HG03442 (cell line): Measurements from ENCODE around the gene HIPK3.
A peak's percentile ranks its signal among the peaks of the same experiment; 100 is the strongest.
"Not testable (repeated sequence)": the region's sequence is repeated elsewhere in the genome, so short reads cannot be mapped to it uniquely, and the experiment has no call there.

Source experiments
- ATAC-seq: cut with Tn5 transposase; IDR thresholded peaks from one replicate; pipeline ENCODE4 v1.9.1; 2021; ENCODE audit warnings: mild to moderate bottlenecking, moderate library complexity; ENCODE audit not compliant: unreplicated experiment

HIPK3 gene

DNA sequence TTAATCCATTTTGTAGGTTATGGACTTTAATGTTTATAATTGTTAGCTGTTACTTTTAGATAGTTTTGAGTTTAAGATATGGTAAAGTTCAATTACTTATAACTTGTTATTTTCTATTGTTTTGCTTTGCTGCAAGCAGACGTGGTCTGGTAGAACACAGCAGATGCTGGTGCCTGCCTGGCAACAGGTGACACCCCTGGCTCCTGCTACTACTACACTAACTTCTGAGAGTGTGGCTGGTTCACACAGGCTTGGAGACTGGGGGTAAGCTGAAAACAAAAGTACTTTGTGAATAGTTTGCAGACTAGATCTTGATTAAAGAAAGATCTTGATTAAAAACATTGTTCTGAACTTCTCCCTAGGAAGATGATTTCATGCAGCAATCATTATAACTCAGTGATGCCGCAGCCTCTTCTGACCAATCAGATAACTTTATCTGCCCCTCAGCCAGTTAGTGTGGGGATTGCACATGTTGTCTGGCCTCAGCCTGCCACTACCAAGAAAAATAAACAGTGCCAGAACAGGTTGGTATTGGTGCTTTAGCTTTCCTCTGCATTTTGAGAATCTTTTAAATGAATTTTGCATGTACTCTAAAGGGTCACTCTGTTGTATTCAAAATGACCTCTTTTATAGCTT is 90.4 kb downstream of the HIPK3 start:
- peak; percentile 84 for ATAC-seq

DNA sequence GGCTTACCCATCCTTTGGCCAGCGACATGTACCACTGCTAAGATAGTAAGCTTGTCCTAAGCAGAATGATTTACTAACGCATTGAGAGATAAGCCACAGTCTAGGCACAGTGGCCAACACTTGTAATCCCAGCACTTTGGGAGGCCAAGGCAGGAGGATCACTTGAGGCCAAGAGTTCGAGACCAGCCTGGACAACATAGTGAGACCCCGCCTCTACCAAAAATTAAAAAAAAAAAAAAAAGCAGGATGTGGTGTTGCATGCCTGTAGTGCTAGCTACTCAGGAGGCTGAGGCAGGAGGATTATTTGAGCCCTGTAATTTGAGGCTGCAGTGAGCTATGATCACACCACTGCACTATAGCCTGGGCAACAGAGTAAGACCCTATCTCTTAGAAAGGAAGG is 93.1 kb downstream of the HIPK3 start:
- no peak for ATAC-seq

DNA sequence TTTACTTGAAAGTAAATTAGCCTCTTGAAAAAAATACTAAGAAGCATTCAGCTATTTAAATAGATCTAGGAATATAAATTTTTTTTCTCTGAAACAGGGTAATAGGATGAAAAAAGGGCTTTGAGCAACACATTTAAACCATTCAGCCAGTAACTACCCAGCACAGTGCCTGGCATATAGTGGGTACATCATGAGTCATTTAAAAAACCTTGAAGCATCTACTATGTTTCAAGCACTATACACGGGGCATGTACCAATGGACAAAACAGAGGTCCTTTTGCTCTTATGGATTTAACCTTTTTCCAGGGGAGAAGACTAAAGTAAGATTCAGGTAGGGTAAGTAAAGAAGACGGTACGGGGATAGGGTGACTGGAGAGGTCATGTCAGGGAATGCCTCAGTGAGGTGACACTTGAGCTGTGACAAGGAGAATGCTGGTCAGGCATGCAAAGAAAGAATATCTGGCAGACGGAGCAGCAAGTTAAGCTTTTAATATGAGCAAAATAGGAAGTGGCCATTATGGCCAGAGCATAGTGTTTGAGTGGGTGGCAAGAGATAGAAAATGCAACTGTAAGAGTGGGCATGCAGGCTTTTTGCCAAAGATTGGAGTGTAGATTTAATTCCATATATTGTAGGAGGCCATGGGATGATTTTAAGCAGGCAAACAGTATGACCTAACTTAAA is 101.1 kb downstream of the HIPK3 start:
- ATAC-seq: no peak

DNA sequence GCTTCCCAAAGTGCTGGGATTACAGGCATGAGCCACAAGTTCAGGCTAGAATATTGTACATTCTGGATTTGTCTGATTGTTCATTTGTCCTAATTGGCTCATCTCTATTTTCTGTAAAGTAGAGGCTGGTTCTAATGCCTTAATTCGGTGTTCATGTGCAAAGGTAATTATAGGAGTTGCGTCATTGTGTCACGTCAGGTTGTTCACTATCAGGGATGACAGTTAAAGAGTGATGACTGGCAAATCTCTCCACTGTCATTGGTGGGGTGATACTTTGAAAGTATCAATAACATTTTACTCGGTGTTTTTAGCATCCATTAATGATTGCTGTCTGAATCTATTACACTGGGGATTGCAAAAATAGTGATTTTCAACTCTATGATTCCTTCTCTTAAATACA is 103.5 kb downstream of the HIPK3 start:
- ATAC-seq: no peak

DNA sequence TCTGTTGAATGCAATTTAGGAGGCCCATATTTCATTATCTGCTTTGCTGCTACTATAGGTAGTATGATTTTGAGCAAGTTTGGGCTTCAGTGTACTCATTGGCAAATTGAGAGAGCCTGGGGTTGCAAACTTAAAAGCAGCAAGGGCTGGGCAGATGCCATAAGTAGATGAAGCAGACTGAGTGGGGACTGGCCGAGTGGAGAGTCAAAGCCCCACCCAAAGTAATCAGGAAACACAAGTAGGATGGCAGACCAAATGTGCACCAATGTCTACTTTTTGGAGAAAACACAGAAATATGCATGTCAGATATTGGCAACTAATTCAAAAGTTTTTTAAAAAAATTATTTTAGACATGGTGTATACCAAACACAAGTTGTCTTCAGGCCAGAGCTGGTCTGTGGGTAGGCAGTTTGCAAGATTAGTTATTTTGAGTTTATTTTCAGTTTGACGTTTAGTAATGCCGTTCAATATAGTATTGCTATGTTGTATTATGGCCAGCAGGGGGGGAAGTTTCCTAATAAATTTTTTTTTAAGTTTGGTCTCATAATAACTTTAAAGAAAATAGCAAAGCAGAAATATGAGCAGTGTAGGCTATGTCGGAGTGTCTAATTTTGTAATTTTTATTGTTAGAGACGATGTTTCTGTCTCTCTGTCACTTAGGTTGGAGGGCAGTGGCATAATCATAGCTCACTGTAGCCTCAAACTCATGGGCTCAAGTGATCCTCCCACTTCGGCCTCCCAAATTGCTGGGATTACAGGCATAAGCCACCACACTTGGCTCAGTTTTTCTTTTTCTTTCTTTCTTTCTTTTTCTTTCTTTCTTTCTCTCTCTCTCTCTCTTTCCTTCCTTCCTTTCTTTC is 105.1 kb downstream of the HIPK3 start:
- ATAC-seq: no peak

DNA sequence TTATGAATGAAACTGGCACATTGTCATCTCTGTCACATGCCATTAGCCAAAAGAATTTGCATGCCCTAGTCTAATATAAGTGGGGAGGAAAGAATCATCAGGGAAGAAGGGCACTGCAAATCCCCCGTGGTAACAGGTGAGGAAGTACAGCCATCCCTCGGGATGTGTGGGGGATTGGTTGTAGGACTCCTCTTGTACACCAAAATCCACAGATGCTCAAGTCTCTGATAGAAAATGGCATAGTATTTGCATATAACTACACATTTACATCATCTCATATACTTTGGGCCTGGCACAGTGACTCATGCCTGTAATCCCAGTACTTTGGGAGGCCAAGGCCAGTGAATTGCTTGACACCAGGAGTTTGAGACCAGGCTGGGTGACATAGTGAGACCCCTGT is 109.7 kb downstream of the HIPK3 start:
- ATAC-seq: no peak

DNA sequence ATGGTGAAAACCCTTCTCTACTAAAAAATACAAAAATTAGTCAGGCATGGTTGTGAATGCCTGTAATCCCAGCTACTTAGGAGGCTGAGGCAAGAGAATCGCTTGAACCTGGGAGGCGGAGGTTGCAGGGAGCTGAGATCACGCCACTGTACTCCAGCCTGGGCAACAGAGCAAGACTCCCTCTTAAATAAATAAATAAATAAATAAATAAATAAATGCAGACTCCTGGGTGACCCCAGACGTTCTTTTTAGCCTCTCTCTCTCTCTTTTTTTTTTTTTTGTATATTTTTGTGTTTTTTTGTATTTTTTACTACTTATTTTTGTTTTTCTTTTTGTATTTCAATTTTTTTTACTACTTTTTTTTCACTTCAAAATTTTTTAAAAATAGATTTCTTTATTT is 111.3 kb downstream of the HIPK3 start:
- not testable (repeated sequence) for ATAC-seq

DNA sequence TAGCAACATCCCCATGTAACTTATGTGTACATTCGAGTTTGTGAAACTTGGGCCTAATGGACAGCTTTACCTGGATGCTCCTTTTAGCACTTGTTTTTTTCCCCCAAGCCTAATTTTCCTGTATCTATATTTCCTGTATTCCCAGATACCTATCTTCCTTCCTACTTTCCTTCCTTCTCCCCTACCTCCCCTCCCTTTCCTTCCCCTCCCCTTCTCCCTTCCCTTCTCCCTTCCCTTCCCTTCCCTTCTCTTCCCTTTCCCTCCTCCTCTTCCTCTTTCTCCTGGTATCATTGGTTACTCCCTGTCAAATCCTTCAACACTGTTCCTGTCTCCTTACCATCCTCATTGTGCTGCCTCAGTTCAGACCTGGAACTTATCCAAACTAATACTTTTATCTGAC is 111.8 kb downstream of the HIPK3 start:
- no peak for ATAC-seq

DNA sequence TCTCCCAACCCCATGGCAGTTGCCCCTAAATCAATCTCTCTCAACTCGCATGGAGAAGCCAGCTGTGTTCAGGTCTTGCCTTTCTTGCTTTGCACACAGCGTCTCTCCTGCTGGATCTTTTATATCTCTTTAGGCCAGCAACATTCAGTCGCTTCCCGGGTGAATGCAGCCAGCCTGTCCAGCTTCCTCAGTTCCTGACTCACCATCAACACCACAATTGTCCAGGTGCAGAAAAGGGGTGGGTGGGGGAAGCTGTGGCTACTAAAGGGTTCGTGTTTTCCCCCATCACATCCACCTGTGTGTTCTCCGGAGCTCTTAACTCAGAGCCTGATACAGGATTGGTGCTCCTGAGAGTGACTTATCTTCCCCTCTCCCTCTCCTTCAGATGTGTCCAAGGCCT is 116.5 kb downstream of the HIPK3 start:
- no peak for ATAC-seq

DNA sequence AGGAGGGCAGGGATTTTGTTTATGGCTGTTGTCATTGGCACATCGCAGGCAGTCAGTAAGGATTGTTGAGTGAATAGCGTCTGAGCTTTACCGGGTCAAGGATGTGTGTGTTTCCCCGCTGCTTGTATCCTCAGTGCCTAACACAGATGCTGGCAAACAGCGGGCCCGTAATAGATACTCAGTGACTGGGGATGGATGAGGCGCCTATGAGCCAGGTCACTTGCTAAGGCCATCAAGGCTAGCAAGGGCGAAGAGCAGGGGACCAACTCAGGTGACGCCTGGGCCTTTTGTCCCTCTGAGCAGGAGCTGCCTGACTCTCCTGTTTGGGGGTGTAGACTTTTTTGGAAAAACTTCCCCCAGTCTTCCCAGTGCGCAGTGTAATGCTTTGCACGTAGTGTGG is 118.1 kb downstream of the HIPK3 start:
- ATAC-seq: no peak

DNA sequence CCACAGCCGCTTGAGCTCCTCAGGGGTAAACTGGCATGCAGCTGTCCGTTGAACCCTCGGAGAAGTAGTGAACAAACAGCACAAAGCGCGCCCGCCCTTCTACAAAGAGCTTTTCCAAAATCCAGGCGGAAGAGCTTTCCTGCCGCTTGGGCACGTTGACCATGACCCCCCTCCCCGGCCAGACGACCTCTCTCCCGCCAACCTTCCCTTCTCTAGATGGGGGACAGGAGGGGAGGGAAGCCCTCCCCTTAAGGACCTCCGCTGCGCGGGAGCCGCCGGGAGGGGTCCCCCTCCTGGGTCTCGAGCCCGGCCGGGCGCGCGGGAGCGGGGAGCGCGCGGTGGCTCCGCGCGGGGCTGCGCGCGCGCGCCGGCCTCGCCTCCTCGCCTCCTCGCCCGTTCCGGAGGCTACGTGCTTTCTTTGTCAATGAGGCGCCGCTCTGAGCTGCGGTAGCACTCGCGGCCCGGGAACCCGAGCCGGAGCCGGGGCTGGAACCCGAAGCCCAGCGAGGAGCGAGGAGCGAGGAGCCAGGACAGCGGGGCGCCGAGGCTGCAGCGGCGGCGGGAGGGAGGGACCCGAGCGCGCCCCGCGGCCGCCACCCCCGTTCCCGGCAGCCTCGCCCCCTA is 118.6 kb downstream of the HIPK3 start, which contains the start of gene KIAA1549L:
Gene KIAA1549L, plus strand, starts transcription at position 421 of the 624 bp plus-strand sequence.
- no peak for ATAC-seq

DNA sequence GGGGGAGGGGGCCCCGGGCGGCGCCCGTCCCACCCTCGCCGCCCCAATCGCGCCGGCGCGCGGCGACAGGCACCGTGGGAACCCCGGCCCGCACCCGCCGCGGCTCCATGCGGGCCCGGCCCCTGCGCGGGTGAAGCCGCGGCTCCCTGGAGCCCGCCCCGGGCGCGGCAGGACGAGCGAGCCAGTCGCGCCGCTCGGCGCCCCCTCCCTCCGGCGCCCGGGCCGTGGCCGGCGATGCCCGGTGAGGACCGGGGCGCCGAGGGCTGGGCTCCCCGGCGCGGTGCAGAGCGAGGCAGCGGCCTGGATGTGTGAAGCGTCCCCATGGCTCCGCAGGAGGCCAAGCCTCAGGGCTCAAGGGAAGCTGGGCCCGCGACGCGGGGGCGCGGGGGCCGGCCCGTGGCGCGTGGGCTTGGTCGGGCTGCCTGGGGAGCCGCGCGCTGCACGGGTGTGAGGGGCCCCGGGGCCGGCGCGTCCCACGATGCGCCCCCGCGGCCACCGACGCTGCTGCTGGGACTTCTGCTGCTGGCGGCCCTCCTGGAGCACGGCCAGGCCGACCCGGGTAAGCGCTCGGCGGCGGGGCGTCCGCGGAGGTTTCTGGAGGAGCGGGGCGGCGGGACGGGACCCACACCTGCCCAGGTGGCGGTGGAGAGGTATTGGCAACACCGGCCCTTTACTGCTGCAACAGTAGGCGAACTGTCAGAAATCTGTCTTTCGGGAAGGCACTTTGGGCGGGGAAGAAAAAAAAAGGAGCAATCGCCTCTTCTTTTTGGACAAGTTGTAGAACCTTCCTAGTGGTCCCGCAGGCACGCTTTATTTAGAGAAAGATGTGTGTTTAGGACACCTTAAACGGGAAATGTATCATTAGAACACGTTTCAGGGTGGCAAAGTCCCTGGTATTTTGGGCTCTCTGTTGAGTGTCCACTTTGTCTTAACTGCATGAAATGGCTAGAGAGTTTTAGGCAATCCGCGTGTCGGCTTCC is 119.4 kb downstream of the HIPK3 start:
- ATAC-seq: no peak

DNA sequence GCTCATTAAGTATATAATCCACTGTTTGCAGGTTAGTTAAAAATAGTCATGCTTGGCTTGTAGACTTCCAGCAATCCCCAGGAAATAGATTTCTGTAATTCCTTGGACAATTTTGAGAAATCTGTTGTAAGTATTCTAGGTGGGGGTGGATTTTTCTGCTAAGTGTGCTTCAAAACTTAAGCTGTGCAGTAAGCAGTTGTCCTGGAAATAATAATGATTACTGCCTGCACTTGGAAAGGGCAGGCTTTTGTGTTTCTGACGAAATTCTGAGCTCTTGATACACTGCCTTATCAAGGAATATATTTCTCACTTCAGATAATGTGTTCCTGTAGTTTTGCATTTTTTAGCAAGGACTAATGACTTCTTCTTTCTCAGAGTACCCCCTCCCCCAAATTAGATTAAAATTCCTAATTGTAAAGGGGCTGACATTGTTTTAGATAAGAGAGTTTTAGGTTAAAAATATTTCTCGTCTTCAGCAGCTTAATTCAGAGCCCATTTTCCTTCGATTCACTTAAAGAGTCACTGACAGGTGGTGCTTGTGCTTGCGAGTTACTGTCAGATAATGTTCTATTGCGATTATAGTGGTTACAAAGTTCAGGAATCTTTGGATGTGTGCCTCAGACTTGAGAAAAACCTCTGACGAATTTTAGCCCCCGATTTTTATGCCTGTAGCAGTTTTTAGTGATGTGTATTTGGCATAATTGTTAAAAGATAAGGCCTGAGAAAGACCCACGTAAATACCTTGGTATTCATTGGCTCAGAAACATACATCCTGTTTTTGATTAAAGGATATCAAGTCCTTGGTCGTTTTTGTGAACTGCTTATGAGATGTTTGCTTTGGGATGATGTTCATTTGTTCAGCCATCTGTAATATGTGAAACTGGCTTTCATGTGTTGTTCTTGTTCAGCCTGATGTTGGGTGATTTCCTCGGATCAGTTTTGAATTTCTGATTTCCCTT is 120.5 kb downstream of the HIPK3 start:
- ATAC-seq: no peak

DNA sequence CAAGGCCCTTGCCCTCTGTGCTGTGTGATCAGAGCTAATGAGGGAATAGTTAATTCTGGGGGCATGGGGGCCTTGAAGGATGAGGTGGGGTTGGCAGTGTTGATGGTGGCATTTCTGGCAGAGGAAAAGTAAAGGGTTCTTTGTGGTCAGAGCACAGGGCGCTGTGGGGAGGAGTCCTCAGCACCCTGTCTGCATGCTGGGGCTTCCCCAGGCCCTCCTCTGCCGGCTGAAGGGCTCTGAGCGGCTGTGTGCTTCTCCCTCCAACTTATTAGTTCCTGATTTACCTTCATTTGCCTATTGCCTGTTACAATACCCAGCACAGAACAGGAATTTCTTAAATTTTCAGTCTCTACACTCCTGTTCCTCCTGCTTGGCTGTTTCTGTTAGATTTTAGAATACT is 122.8 kb downstream of the HIPK3 start:
- ATAC-seq: peak; percentile 63

DNA sequence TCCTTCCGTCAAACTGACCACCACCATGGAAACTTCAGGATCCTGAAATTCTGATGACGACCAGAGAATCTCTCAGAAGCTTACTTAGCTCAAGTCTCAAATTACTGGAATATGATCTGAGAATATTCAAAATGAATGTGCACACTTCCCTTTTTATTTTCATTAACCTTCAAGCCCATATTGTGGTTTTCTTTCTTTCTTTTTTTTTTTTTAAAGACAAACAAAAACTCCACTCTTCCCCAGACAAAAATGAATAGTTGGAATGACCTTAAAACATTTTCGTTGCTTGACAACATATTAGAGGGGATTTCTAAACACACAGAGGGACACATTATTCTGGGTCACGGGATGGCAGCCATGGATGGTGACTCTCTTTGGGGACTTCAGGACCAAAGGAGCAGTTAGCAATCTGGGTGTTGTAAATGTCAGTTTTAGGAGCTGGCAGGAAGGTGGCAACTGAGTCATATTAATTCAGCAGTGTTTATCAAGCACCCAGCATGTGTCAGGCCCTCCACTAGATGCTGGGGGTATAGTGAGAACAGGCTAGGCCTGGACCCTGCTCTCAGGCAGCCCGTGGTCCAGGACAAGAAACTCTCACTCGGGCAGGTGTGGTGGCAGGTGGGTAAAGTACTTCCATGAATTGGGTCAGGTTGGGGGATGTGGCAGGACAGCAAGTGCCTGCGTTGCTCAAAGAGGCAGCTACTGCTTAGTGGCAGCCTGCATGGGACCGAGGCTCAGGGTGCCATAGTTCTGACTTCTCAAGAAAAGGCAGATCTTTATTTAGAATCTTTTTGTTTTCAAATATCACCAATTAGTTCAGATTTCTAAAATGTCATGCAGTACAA is 126.1 kb downstream of the HIPK3 start:
- ATAC-seq: no peak

DNA sequence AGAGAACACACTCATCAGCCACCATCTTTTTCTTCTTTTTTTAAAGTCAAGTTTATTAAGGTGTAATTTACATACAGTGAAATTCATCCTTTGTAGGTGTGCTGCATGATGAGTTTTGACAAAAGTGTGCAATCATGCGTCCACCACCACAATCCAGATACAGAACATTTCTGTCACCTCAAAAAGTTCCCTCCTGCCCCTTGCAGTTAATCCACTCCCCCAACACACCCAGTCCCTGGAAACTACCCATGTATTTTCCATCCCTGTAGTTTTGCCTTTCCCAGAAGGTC is 126.7 kb downstream of the HIPK3 start:
- no peak for ATAC-seq

DNA sequence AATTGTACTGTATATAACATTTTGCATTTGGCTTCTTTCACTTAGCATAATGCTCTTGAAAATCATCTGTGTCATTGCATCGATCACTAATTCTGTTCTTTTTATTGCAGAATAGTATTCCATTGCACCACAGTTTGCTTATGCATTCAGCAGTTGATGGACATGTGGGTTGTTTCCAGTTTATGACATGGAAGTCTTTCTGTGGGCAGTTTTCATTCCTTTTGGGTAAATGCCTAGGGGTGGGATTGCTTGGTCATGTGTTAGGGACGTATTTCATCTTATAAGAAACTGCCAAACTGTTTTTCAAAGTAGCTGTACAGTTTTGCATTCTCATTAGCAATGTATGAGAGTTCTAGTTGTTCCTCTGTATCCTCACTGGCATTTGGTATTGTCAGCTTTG is 127.0 kb downstream of the HIPK3 start:
- no peak for ATAC-seq

DNA sequence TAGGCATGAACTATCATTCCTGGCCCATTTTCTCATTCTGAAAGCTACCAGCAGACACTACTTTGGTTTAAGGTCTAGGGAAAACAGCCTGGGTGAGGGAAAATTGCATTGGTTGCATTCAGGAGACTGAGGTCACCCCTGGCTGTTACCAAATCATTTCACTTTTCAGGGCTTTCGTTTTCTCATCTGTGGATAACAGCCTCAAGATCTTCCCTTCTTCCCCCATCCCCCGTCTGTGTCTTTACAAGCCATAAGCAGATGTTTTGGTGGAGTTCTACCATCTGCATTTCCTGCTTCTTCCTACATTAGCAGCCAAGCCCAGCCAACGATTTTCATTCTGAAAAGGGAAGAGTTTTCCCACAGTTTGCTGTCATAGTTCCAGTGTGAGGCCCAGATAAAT is 130.4 kb downstream of the HIPK3 start:
- peak; percentile 29 for ATAC-seq
